Neural cell (in vitro differentiated cells): ENCODE data around the gene LMAN2. TPM values are rescaled to one million over a fixed set of nuclear protein-coding genes. Genes with fewer than 3 reads are reported as not detected.
"Not testable (repeated sequence)": the region's sequence is repeated elsewhere in the genome, so short reads cannot be mapped to it uniquely, and the experiment has no call there.

Experiments
- H2AFZ ChIP-seq: fragments of 200-600, 300-800 bp; sonication (generic), shearing (Covaris generic); 2 replicates; pipeline ENCODE4 v1.6.0; 2014; ENCODE audit warnings: low read depth, mild to moderate bottlenecking, antibody characterized with exemption, low read length, moderate library complexity
- H3F3A ChIP-seq: fragments of 200-600 bp; shearing (Covaris generic); 2 replicates; pipeline ENCODE4 v1.6.1; 2016; ENCODE audit warnings: mild to moderate bottlenecking, moderate library complexity, mixed read lengths, antibody characterized with exemption, low read length; ENCODE audit not compliant: insufficient read depth, poor library complexity, severe bottlenecking
- H3K27ac ChIP-seq: fragments of 200-600, 300-800 bp; sonication (generic), shearing (Covaris generic); 2 replicates; pipeline ENCODE4 v1.5.1; 2014; ENCODE audit warnings: mild to moderate bottlenecking, low read length, moderate library complexity
- H3K27me3 ChIP-seq: fragments of 300-800, 200-600 bp; sonication (generic), shearing (Covaris generic); 2 replicates; pipeline ENCODE4 v1.6.0; 2014; ENCODE audit warnings: mild to moderate bottlenecking, low read depth, low read length, moderate library complexity; ENCODE audit not compliant: insufficient read depth
- H3K36me3 ChIP-seq: fragments of 300-800, 200-600 bp; sonication (generic), shearing (Covaris generic); 2 replicates; pipeline ENCODE4 v1.5.1; 2014; ENCODE audit warnings: mild to moderate bottlenecking, antibody characterized with exemption, low read length, moderate library complexity; ENCODE audit not compliant: insufficient read depth
- H3K4me2 ChIP-seq: fragments of 300-800, 200-600 bp; sonication (generic), shearing (Covaris generic); 2 replicates; pipeline ENCODE4 v1.6.0; 2014; ENCODE audit warnings: mild to moderate bottlenecking, low read length
- H3K4me3 ChIP-seq: fragments of 300-800, 200-600 bp; sonication (generic), shearing (Covaris generic); 2 replicates; pipeline ENCODE4 v1.5.1; 2014; ENCODE audit warnings: mild to moderate bottlenecking, low read length, moderate library complexity
- H3K79me2 ChIP-seq: fragments of 200-600 bp; shearing (Covaris generic); replicated peaks from 2 replicates; pipeline ENCODE4 v1.6.0; 2014; ENCODE audit warnings: mild to moderate bottlenecking, low read length, moderate library complexity; ENCODE audit not compliant: insufficient read depth
- H3K9ac ChIP-seq: fragments of 300-800, 200-600 bp; sonication (generic), shearing (Covaris generic); 2 replicates; pipeline ENCODE4 v1.6.1; 2016; ENCODE audit warnings: mild to moderate bottlenecking, low read length, mixed read lengths
- H3K9me2 ChIP-seq: fragments of 200-600 bp; shearing (Covaris generic); 2 replicates; pipeline ENCODE4 v1.6.1; 2016; ENCODE audit warnings: mild to moderate bottlenecking, low read length, mixed read lengths; ENCODE audit not compliant: insufficient read depth
- H3K9me3 ChIP-seq: fragments of 200-600, 300-800 bp; sonication (generic), shearing (Covaris generic); 2 replicates; pipeline ENCODE4 v1.6.1; 2016; ENCODE audit warnings: mild to moderate bottlenecking, mixed run types, low read length, moderate library complexity, mixed read lengths
- H4K20me1 ChIP-seq: fragments of 200-600 bp; shearing (Covaris generic); 2 replicates; pipeline ENCODE4 v1.6.1; 2016; ENCODE audit warnings: mild to moderate bottlenecking, mixed run types; ENCODE audit not compliant: insufficient read depth
- EP300 ChIP-seq: fragments of 450-650 bp; conservative IDR thresholded peaks from 2 replicates; pipeline ENCODE4 v1.6.1; 2014; ENCODE audit warnings: antibody characterized with exemption, mild to moderate bottlenecking, moderate library complexity; ENCODE audit not compliant: poor library complexity, severe bottlenecking
- EZH2 ChIP-seq: fragments of 200-600, 300-800 bp; shearing (Covaris generic), sonication (generic); IDR thresholded peaks from 2 replicates; pipeline ENCODE4 v1.6.1; 2014; ENCODE audit warnings: antibody characterized with exemption, low read length, borderline replicate concordance, mild to moderate bottlenecking; ENCODE audit not compliant: insufficient read depth, poor library complexity, severe bottlenecking
- MXI1 ChIP-seq: fragments of 450-650 bp; conservative IDR thresholded peaks from 2 replicates; pipeline ENCODE4 v1.6.1; 2014; ENCODE audit warnings: antibody characterized with exemption, mild to moderate bottlenecking; ENCODE audit not compliant: poor library complexity, severe bottlenecking
- POLR2AphosphoS5 ChIP-seq: IDR thresholded peaks from 2 replicates; pipeline ENCODE4 v1.6.1; 2012
- RAD21 ChIP-seq: fragments of 450-650 bp; conservative IDR thresholded peaks from 2 replicates; pipeline ENCODE4 v1.6.1; 2014; ENCODE audit warnings: antibody characterized with exemption, mild to moderate bottlenecking, moderate library complexity
- SMC3 ChIP-seq: fragments of 450-650 bp; conservative IDR thresholded peaks from 2 replicates; pipeline ENCODE4 v1.6.1; 2014; ENCODE audit warnings: antibody characterized with exemption, mild to moderate bottlenecking, moderate library complexity; ENCODE audit not compliant: poor library complexity
- TAF1 ChIP-seq: IDR thresholded peaks from 2 replicates; pipeline ENCODE4 v1.6.1; 2012; ENCODE audit warnings: low read depth
- polyA plus RNA-seq: library from polyadenylated mRNA; depleted of rRNA; stranded (reverse); fragments of >200 nt; gene quantifications from 2 replicates; pipeline ENCODE4 v1.2.3, GENCODE V29; 2014
- TF ChIP-seq, protein P1 (sequence below): IDR thresholded peaks from 2 replicates; pipeline ENCODE4 v1.6.1; 2012; ENCODE audit warnings: borderline replicate concordance
- TF ChIP-seq, protein P2 (sequence below): fragments of 450-650 bp; IDR thresholded peaks from 2 replicates; pipeline ENCODE4 v1.5.1; 2014; ENCODE audit warnings: antibody characterized with exemption, mild to moderate bottlenecking, moderate library complexity; ENCODE audit not compliant: poor library complexity, severe bottlenecking

LMAN2 gene
- polyA plus RNA-seq, 1 donor from 2014 or later, result 155 TPM

DNA sequence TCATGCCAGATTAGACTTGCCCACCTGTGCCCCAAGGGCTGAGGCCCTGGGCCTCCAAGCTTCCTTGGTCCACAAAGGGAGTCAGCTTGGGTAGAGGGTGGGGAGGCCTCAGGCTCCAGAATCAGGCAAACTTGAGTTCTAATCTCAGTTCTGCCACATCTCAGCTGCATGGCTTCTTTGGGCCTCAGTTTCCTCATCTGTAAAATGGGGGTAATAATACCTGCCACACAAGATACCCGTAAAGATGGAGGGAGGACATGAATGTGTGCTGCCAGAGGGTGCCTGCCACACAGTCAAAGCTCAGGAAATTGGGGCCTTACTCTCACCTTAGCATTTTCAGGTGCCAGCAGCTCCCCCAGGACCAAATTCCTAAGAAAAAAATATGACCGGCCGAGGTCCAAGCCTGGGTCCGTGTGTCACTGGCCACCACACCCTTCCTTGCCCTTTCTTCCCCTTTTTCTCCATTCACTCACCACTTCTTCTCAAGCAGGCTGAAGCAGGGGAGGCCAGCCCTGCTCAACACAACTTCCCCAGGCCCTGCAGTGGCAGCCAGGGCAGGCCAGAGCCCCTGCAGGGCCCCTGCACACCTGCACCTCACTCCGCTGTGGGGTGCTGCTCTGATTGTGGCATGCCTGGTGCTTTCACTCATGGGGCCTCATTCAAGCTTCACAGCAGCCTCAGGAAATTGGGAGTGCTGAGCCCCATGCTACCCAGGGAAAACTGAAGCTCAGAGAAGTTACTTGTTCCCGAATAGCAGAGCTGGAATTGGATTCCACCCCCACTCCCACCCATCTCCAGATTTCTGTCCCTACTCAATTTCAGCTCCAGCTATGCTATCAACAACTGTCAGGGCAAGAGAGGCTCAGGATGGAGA, 10.2 kb upstream of the LMAN2 start:
- no peak overlapping the region for H3K9ac ChIP-seq
- H4K20me1 ChIP-seq, result no peaks in the 10 kb centered on the region
- H3K27ac ChIP-seq, result no peak overlapping the region
- no peaks in the 10 kb centered on the region for H3K9me2 ChIP-seq
- H3K27me3 ChIP-seq, result peaks cover 5% of the 10 kb centered on the region
- H3K9me3 ChIP-seq, result no peaks in the 10 kb centered on the region
- no peak overlapping the region for H3K4me3 ChIP-seq
- H3F3A ChIP-seq, result no peaks in the 10 kb centered on the region
- no peaks in the 10 kb centered on the region for H3K79me2 ChIP-seq
- no peak overlapping the region for H2AFZ ChIP-seq
- TF ChIP-seq EP300 (no peak), EZH2 (no peak), TAF1 (no peak), POLR2AphosphoS5 (no peak), MXI1 (no peak), RAD21 (no peak), SMC3 (no peak)
- TF ChIP-seq, protein P1, sequence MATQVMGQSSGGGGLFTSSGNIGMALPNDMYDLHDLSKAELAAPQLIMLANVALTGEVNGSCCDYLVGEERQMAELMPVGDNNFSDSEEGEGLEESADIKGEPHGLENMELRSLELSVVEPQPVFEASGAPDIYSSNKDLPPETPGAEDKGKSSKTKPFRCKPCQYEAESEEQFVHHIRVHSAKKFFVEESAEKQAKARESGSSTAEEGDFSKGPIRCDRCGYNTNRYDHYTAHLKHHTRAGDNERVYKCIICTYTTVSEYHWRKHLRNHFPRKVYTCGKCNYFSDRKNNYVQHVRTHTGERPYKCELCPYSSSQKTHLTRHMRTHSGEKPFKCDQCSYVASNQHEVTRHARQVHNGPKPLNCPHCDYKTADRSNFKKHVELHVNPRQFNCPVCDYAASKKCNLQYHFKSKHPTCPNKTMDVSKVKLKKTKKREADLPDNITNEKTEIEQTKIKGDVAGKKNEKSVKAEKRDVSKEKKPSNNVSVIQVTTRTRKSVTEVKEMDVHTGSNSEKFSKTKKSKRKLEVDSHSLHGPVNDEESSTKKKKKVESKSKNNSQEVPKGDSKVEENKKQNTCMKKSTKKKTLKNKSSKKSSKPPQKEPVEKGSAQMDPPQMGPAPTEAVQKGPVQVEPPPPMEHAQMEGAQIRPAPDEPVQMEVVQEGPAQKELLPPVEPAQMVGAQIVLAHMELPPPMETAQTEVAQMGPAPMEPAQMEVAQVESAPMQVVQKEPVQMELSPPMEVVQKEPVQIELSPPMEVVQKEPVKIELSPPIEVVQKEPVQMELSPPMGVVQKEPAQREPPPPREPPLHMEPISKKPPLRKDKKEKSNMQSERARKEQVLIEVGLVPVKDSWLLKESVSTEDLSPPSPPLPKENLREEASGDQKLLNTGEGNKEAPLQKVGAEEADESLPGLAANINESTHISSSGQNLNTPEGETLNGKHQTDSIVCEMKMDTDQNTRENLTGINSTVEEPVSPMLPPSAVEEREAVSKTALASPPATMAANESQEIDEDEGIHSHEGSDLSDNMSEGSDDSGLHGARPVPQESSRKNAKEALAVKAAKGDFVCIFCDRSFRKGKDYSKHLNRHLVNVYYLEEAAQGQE, result no peak
- TF ChIP-seq, protein P2, sequence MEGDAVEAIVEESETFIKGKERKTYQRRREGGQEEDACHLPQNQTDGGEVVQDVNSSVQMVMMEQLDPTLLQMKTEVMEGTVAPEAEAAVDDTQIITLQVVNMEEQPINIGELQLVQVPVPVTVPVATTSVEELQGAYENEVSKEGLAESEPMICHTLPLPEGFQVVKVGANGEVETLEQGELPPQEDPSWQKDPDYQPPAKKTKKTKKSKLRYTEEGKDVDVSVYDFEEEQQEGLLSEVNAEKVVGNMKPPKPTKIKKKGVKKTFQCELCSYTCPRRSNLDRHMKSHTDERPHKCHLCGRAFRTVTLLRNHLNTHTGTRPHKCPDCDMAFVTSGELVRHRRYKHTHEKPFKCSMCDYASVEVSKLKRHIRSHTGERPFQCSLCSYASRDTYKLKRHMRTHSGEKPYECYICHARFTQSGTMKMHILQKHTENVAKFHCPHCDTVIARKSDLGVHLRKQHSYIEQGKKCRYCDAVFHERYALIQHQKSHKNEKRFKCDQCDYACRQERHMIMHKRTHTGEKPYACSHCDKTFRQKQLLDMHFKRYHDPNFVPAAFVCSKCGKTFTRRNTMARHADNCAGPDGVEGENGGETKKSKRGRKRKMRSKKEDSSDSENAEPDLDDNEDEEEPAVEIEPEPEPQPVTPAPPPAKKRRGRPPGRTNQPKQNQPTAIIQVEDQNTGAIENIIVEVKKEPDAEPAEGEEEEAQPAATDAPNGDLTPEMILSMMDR, result no peak
- H3K4me2 ChIP-seq, result no peak overlapping the region
- H3K36me3 ChIP-seq, result no peaks in the 10 kb centered on the region

DNA sequence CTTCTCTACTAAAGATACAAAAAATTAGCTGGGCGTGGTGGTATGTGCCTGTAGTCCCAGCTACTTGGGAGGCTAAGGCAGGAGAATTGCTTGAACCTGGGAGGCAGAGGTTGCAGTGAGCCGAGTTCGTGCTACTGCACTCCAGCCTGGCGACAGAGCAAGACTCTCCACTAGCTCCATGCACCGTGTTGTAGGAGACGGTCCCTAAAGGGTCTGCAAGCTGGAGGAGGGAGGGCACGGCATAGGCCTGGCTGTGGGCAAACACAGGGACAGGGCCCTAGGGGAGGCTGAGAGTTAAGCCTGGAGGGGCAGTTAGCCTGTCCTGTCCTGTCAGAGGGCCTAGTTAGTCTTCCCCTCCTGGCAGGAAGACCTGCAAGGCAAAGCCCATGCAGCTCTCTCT, 9.3 kb upstream of the LMAN2 start:
- H3K36me3 ChIP-seq, H3K9me3 ChIP-seq, H3F3A ChIP-seq, H3K4me2 ChIP-seq, H3K27me3 ChIP-seq, H2AFZ ChIP-seq, H3K79me2 ChIP-seq, H3K9me2 ChIP-seq, H3K9ac ChIP-seq, H3K4me3 ChIP-seq, H4K20me1 ChIP-seq: not testable (repeated sequence)
- H3K27ac ChIP-seq, result peak overlapping the region; percentile 93
